ENCODE data around the gene MTMR6. TPM values are rescaled to one million over a fixed set of nuclear protein-coding genes. Genes with fewer than 3 reads are reported as not detected.

MTMR6 gene
- polyA plus RNA-seq, 1 donor from 2014 or later = 45.4 TPM

DNA sequence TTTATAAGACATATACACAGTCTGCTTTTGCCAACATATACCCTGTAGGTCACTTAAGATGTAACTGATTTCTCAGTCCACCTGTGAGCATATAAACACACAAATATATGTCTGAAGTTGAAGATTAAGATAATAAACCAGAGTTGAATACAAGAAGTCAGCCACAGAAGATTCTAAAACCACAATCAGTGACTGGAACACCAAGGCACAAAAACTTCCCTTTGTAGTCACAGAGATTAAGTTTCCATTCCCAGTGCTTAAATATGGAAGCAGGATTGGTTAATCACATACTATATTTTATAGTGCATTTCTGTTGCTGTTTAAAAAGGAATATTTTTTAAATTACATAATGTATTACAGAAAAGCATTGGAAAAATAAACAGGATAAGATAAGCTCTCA is 39.9 kb downstream of the MTMR6 start (continued):
- TF ChIP-seq EP300 (conservative IDR thresholded peaks at IDR 0.05; ENCODE audit: poor library complexity, severe bottlenecking) = no peak

DNA sequence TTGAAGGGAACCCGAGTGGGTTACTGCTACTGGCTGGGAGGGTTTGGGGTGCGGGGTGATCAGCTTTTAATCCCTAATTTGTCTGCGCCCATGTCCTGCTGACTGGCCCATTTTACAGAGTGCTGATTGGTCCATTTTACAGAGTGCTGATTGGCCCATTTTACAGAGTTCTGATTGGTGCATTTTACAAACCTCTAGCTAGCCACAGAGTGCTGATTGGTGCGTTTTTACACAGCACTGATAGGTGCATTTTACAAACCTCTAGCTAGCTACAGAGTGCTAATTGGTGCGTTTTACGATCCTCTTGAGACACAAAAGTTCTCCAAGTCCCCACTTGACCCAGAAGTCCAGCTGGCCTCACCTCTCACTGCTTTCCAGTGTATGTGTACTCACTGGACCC is 43.2 kb downstream of the MTMR6 start:
- H3F3A ChIP-seq (ENCODE audit: insufficient read depth, low read length, poor library complexity, severe bottlenecking) = no peaks in the 10 kb centered on the region
- no peaks in the 10 kb centered on the region for H3K9me2 ChIP-seq (ENCODE audit: insufficient read depth, low read length)
- peaks cover 5% of the 10 kb centered on the region for H3K36me3 ChIP-seq (ENCODE audit: insufficient read depth, low read length)
- no peaks in the 10 kb centered on the region for H3K9me3 ChIP-seq (ENCODE audit: low read length)
- H3K27ac ChIP-seq (ENCODE audit: low read length) = no peak overlapping the region
- H4K20me1 ChIP-seq (ENCODE audit: insufficient read depth) = no peaks in the 10 kb centered on the region
- H3K9ac ChIP-seq (ENCODE audit: low read length) = no peak overlapping the region
- H3K4me2 ChIP-seq (ENCODE audit: low read length) = no peak overlapping the region
- no peaks in the 10 kb centered on the region for H3K79me2 ChIP-seq (replicated peaks; ENCODE audit: insufficient read depth, low read length)
- H3K4me3 ChIP-seq (ENCODE audit: low read length) = no peak overlapping the region
- no peak overlapping the region for H2AFZ ChIP-seq (ENCODE audit: low read depth, low read length)
- H3K27me3 ChIP-seq (ENCODE audit: insufficient read depth, low read depth, low read length) = no peaks in the 10 kb centered on the region
- TF ChIP-seq MXI1 (conservative IDR thresholded peaks at IDR 0.05; ENCODE audit: poor library complexity, severe bottlenecking) (no peak), EP300 (conservative IDR thresholded peaks at IDR 0.05; ENCODE audit: poor library complexity, severe bottlenecking) (no peak), EZH2 (IDR thresholded peaks at IDR 0.05; ENCODE audit: borderline replicate concordance, insufficient read depth, low read length, poor library complexity, severe bottlenecking) (no peak), TAF1 (IDR thresholded peaks at IDR 0.05; ENCODE audit: low read depth) (no peak), SMC3 (conservative IDR thresholded peaks at IDR 0.05; ENCODE audit: poor library complexity) (no peak), RAD21 (conservative IDR thresholded peaks at IDR 0.05) (no peak), POLR2AphosphoS5 (IDR thresholded peaks at IDR 0.05) (no peak)
- TF ChIP-seq, protein P1, sequence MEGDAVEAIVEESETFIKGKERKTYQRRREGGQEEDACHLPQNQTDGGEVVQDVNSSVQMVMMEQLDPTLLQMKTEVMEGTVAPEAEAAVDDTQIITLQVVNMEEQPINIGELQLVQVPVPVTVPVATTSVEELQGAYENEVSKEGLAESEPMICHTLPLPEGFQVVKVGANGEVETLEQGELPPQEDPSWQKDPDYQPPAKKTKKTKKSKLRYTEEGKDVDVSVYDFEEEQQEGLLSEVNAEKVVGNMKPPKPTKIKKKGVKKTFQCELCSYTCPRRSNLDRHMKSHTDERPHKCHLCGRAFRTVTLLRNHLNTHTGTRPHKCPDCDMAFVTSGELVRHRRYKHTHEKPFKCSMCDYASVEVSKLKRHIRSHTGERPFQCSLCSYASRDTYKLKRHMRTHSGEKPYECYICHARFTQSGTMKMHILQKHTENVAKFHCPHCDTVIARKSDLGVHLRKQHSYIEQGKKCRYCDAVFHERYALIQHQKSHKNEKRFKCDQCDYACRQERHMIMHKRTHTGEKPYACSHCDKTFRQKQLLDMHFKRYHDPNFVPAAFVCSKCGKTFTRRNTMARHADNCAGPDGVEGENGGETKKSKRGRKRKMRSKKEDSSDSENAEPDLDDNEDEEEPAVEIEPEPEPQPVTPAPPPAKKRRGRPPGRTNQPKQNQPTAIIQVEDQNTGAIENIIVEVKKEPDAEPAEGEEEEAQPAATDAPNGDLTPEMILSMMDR (IDR thresholded peaks at IDR 0.05; ENCODE audit: poor library complexity, severe bottlenecking) = no peak
- TF ChIP-seq, protein P2, sequence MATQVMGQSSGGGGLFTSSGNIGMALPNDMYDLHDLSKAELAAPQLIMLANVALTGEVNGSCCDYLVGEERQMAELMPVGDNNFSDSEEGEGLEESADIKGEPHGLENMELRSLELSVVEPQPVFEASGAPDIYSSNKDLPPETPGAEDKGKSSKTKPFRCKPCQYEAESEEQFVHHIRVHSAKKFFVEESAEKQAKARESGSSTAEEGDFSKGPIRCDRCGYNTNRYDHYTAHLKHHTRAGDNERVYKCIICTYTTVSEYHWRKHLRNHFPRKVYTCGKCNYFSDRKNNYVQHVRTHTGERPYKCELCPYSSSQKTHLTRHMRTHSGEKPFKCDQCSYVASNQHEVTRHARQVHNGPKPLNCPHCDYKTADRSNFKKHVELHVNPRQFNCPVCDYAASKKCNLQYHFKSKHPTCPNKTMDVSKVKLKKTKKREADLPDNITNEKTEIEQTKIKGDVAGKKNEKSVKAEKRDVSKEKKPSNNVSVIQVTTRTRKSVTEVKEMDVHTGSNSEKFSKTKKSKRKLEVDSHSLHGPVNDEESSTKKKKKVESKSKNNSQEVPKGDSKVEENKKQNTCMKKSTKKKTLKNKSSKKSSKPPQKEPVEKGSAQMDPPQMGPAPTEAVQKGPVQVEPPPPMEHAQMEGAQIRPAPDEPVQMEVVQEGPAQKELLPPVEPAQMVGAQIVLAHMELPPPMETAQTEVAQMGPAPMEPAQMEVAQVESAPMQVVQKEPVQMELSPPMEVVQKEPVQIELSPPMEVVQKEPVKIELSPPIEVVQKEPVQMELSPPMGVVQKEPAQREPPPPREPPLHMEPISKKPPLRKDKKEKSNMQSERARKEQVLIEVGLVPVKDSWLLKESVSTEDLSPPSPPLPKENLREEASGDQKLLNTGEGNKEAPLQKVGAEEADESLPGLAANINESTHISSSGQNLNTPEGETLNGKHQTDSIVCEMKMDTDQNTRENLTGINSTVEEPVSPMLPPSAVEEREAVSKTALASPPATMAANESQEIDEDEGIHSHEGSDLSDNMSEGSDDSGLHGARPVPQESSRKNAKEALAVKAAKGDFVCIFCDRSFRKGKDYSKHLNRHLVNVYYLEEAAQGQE (IDR thresholded peaks at IDR 0.05; ENCODE audit: borderline replicate concordance) = no peak

DNA sequence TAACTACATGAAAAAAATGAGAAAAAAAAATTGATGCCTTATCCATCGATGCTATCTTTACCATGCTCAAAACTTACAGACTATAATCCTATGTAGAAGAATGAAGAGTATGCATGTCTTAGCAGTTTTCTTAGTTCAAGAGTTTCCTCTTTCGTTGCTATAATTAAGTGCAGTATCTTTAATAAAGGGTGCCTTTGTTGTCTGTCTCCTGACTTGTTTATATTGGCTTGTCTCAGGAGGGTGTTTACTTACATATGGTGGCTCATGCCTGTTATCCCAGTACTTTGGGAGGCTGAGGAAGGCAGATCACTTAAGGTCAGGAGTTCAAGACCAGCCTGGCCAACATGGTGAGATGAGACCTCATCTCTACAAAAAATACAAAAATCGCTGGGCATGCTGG is 44.3 kb downstream of the MTMR6 start:
- no peak overlapping the region for H2AFZ ChIP-seq (ENCODE audit: low read depth, low read length)
- H3K36me3 ChIP-seq (ENCODE audit: insufficient read depth, low read length) = peaks cover under 1% of the 10 kb centered on the region
- no peaks in the 10 kb centered on the region for H3K79me2 ChIP-seq (replicated peaks; ENCODE audit: insufficient read depth, low read length)
- H3K9ac ChIP-seq (ENCODE audit: low read length) = no peak overlapping the region
- no peaks in the 10 kb centered on the region for H3F3A ChIP-seq (ENCODE audit: insufficient read depth, low read length, poor library complexity, severe bottlenecking)
- no peak overlapping the region for H3K4me3 ChIP-seq (ENCODE audit: low read length)
- H3K27ac ChIP-seq (ENCODE audit: low read length) = no peak overlapping the region
- TF ChIP-seq POLR2AphosphoS5 (IDR thresholded peaks at IDR 0.05) (no peak), EZH2 (IDR thresholded peaks at IDR 0.05; ENCODE audit: borderline replicate concordance, insufficient read depth, low read length, poor library complexity, severe bottlenecking) (no peak)
- no peaks in the 10 kb centered on the region for H3K9me3 ChIP-seq (ENCODE audit: low read length)
- H3K4me2 ChIP-seq (ENCODE audit: low read length) = no peak overlapping the region
- no peaks in the 10 kb centered on the region for H3K9me2 ChIP-seq (ENCODE audit: insufficient read depth, low read length)
- H4K20me1 ChIP-seq (ENCODE audit: insufficient read depth) = no peaks in the 10 kb centered on the region
- H3K27me3 ChIP-seq (ENCODE audit: insufficient read depth, low read depth, low read length) = no peaks in the 10 kb centered on the region
